ENCODE results near the gene RAP1GAP2. TPM values are rescaled to one million over a fixed set of nuclear protein-coding genes. Genes with fewer than 3 reads are reported as not detected.

RAP1GAP2 gene
- total and polyA plus RNA-seq, 8 donors, result 11.8 to 92.4 (median 31.0) TPM

GRCh38 chr17:3033248-3033640, 237.0 kb downstream of the RAP1GAP2 start:
- no peak for TF ChIP-seq EP300 (IDR thresholded peaks at IDR 0.05)
- no peak for TF ChIP-seq POLR2AphosphoS5 (IDR thresholded peaks at IDR 0.05)
- TF ChIP-seq, protein P1, sequence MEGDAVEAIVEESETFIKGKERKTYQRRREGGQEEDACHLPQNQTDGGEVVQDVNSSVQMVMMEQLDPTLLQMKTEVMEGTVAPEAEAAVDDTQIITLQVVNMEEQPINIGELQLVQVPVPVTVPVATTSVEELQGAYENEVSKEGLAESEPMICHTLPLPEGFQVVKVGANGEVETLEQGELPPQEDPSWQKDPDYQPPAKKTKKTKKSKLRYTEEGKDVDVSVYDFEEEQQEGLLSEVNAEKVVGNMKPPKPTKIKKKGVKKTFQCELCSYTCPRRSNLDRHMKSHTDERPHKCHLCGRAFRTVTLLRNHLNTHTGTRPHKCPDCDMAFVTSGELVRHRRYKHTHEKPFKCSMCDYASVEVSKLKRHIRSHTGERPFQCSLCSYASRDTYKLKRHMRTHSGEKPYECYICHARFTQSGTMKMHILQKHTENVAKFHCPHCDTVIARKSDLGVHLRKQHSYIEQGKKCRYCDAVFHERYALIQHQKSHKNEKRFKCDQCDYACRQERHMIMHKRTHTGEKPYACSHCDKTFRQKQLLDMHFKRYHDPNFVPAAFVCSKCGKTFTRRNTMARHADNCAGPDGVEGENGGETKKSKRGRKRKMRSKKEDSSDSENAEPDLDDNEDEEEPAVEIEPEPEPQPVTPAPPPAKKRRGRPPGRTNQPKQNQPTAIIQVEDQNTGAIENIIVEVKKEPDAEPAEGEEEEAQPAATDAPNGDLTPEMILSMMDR (IDR thresholded peaks at IDR 0.05), result no peak
- no peak for TF ChIP-seq POLR2A (IDR thresholded peaks at IDR 0.05)
- Histone ChIP-seq H3K27ac (no peak overlapping the region), H3K4me3 (no peak overlapping the region), H3K9me3 (no peaks in the 10 kb centered on the region), H3K27me3 (peaks cover 0 to 9% (median 0%) of the 10 kb centered on the region in 3 donors), H3K4me1 (no peaks in the 10 kb centered on the region), H3K36me3 (peaks cover 4 to 73% (median 49%) of the 10 kb centered on the region in 4 donors)
- no peak for DNase-seq
- intact Hi-C loops (cut with DNase I; ENCODE audit: low total_unique reads), result no loop called here
- 80 to 90% (median 82%) methylated on average over 15 of the region's 15 CpGs for WGBS, 5 donors

GRCh38 chr17:3033741-3034577, 237.7 kb downstream of the RAP1GAP2 start:
- Histone ChIP-seq H3K27me3 (peaks cover 0 to 9% (median 0%) of the 10 kb centered on the region in 3 donors), H3K9me3 (no peaks in the 10 kb centered on the region), H3K4me3 (no peak overlapping the region), H3K27ac (no peak overlapping the region), H3K36me3 (peaks cover 0 to 65% (median 42%) of the 10 kb centered on the region in 4 donors), H3K4me1 (no peaks in the 10 kb centered on the region)
- intact Hi-C loops (cut with DNase I; ENCODE audit: low total_unique reads), result no loop called here
- TF ChIP-seq, protein P1 (IDR thresholded peaks at IDR 0.05), result no peak
- TF ChIP-seq POLR2A (IDR thresholded peaks at IDR 0.05), result no peak
- TF ChIP-seq EP300 (IDR thresholded peaks at IDR 0.05), result no peak
- TF ChIP-seq POLR2AphosphoS5 (IDR thresholded peaks at IDR 0.05), result no peak
- 77 to 81% (median 78%) methylated on average over 24 to 26 of the region's 26 CpGs for WGBS, 5 donors
- no peak for DNase-seq

GRCh38 chr17:3034578-3034920, 238.3 kb downstream of the RAP1GAP2 start:
- Histone ChIP-seq H3K27me3 (peaks cover 0 to 9% (median 0%) of the 10 kb centered on the region in 3 donors), H3K4me1 (no peaks in the 10 kb centered on the region), H3K9me3 (no peaks in the 10 kb centered on the region), H3K4me3 (no peak overlapping the region), H3K27ac (no peak overlapping the region), H3K36me3 (peaks cover 0 to 59% (median 36%) of the 10 kb centered on the region in 4 donors)
- TF ChIP-seq POLR2AphosphoS5 (IDR thresholded peaks at IDR 0.05), result no peak
- no peak for TF ChIP-seq EP300 (IDR thresholded peaks at IDR 0.05)
- TF ChIP-seq POLR2A (IDR thresholded peaks at IDR 0.05), result no peak
- TF ChIP-seq, protein P1 (IDR thresholded peaks at IDR 0.05), result no peak
- no peak for DNase-seq
- intact Hi-C loops (cut with DNase I; ENCODE audit: low total_unique reads), result no loop called here
- WGBS, 5 donors, result 81 to 90% (median 87%) methylated on average over 9 of the region's 9 CpGs

DNA sequence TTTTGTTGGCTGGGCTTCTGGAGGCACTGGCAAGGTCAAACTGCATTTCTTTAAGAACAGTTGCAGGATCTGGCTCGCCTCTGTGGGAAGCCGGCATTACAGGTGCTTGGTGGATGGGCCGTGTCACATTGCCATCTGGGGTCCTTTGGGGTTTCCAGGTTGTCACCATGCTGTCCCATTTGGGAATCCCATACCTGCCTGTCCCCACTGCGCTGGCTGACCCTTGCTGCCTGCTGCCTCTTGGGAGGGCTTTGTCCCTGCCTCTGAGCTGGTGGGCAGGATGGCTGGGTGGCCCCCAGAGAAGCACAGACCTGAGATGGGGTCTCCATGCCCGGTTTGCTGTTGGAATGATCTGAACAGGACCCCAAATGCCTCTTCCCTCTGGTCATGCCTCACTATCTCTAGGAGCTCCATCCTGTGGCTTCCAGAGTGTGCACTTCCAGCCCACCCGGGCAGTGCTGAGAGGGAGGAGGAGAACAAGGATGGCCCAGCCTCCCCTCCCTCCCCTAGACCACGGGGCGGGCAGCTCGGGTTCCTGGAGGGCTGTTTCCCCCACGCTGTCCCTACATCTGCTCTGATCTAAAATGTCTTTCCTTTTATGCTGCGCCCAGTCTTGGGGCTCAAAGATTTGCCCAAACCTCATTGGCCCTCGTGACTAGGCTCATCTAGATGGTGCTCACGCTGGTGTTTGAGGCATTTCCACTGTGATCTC, 239.2 kb downstream of the RAP1GAP2 start:
- no peak overlapping the region for H3K4me3 ChIP-seq
- intact Hi-C loops (cut with DNase I; ENCODE audit: low total_unique reads), result no loop called here
- peaks cover 0 to 51% (median 30%) of the 10 kb centered on the region in 4 donors for H3K36me3 ChIP-seq
- TF ChIP-seq, protein P1 (IDR thresholded peaks at IDR 0.05), result no peak
- TF ChIP-seq POLR2AphosphoS5 (IDR thresholded peaks at IDR 0.05) (no peak), POLR2A (IDR thresholded peaks at IDR 0.05) (no peak), EP300 (IDR thresholded peaks at IDR 0.05) (no peak)
- no peak for DNase-seq
- H3K4me1 ChIP-seq, result no peaks in the 10 kb centered on the region
- H3K27ac ChIP-seq, result no peak overlapping the region
- H3K27me3 ChIP-seq, result peaks cover 0 to 13% (median 0%) of the 10 kb centered on the region in 3 donors
- 78 to 90% (median 82%) methylated on average over 8 to 13 of the region's 13 CpGs for WGBS, 5 donors
- no peaks in the 10 kb centered on the region for H3K9me3 ChIP-seq
